Astrocyte of the spinal cord (primary cell): ENCODE data around the gene C1orf210.

Experiments
- DNase-seq: peaks from one replicate; pipeline ENCODE4 v3.0.0; 2011; ENCODE audit warnings: low read depth, low spot score
- H3K4me3 ChIP-seq: 2 replicates; pipeline ENCODE4 v1.5.1; 2011; ENCODE audit warnings: low read depth, mild to moderate bottlenecking, low read length, moderate library complexity
- in situ Hi-C: cut with HindIII; loops from 2 replicates; pipeline ENCODE4 v1.10.0; 2017; ENCODE audit warnings: low sequenced_read_pairs
- TF ChIP-seq, protein P1 (sequence below): IDR thresholded peaks from 2 replicates; pipeline ENCODE4 v1.5.1; 2012; ENCODE audit warnings: low read depth, mild to moderate bottlenecking, low read length, inconsistent platforms

C1orf210 gene

DNA sequence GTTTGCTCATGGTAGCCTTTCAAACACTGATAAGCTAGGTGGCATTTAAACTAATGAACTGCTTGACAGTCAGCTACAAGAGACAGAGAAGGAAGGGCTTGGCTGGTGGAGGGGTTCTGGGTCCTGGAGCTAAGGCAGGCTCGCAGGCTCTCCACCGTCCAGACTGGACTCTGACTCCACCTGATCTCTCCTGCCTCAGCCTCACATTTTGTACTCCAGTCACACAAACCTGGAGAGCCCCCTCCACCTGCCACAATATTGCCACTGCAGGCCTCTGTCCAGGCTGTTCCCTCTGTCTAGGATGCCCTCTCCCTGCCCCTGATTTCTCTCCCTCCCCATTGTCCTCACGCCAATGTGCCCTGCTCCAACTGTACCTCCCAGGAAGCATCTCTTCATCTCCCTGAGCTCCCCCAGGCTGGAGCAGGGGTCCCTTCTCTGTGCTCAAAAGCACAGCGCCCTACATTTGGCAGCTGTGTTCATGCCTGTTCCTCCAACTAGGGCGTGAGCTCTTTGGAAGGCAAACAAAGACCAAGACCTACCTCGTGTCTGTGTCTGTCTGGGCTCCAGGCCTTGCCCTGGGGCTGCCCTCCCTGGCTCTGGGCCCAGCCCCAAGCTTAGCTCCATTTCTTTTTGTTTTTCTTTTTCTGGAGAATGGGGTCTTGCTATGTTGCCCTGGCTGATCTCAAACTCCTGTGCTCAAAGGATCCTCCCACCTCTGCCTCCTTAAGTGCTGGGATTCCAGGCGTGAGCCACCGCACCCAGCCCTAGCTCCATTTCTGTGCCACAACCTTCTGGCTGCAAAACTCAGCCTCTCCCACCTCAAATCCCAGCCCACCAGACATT, 18.3 kb upstream of the C1orf210 start:
- DNase-seq: no peak
- in situ Hi-C loops: no loop called here
- TF ChIP-seq, protein P1, sequence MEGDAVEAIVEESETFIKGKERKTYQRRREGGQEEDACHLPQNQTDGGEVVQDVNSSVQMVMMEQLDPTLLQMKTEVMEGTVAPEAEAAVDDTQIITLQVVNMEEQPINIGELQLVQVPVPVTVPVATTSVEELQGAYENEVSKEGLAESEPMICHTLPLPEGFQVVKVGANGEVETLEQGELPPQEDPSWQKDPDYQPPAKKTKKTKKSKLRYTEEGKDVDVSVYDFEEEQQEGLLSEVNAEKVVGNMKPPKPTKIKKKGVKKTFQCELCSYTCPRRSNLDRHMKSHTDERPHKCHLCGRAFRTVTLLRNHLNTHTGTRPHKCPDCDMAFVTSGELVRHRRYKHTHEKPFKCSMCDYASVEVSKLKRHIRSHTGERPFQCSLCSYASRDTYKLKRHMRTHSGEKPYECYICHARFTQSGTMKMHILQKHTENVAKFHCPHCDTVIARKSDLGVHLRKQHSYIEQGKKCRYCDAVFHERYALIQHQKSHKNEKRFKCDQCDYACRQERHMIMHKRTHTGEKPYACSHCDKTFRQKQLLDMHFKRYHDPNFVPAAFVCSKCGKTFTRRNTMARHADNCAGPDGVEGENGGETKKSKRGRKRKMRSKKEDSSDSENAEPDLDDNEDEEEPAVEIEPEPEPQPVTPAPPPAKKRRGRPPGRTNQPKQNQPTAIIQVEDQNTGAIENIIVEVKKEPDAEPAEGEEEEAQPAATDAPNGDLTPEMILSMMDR: no peak
- no peak overlapping the region for H3K4me3 ChIP-seq

DNA sequence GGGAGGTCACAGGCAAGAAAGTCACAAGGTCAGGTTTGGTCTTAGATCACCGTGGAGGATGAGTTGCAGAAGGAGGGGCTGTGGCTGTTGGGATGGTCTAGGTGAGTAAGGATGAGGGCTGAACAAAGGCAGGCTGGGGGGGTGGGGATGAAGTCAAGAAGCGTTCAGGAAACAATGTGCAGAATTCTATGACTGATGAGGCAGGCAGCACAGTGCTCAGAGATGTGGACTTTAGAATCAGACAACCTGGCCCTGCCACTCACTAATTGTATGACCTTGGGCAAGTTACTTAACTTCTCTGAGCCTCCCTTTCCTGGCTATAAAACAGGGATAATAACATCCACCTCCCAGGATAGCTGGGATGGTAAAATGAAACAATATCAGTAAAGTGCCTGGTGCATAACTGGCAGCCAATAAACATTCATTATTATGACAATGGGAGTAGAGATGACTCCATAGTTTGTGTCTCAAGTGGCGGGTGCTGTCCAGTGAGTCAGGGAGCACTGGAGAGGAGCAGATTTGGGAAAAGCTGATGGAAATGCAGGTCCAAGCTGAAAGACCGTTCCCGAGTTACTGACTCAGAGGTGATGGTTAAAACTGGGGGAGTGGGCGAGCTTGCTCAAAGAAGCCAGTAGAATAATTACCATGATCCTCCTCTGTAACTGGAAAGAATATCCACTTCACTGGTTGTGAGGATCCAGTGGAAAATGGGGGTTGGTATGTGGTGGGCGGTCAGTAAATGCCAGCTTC, 17.5 kb upstream of the C1orf210 start:
- TF ChIP-seq, protein P1: no peak
- no peak for DNase-seq
- no peak overlapping the region for H3K4me3 ChIP-seq
- in situ Hi-C loops: no loop called here

DNA sequence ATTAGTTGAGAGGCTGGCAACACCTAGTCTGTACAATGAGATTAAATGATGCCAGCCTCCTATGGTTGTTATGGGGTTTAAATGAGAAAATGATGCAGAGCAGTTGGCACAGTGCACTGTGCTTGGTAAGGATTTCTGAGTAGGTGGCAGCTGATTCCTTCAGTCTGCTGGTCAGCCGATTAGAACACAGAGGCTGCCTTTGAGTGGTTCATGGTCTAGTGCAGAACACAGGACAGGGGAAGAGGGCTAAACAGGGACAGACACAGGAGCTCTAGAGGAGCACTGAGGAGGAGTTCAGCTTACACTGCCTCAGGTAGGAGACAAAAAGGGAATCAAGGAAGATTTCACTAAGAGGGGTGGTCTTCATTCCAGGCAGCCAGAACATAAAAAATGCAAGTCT, 16.8 kb upstream of the C1orf210 start:
- no peak overlapping the region for H3K4me3 ChIP-seq
- in situ Hi-C loops: no loop called here
- TF ChIP-seq, protein P1: no peak
- DNase-seq: no peak

DNA sequence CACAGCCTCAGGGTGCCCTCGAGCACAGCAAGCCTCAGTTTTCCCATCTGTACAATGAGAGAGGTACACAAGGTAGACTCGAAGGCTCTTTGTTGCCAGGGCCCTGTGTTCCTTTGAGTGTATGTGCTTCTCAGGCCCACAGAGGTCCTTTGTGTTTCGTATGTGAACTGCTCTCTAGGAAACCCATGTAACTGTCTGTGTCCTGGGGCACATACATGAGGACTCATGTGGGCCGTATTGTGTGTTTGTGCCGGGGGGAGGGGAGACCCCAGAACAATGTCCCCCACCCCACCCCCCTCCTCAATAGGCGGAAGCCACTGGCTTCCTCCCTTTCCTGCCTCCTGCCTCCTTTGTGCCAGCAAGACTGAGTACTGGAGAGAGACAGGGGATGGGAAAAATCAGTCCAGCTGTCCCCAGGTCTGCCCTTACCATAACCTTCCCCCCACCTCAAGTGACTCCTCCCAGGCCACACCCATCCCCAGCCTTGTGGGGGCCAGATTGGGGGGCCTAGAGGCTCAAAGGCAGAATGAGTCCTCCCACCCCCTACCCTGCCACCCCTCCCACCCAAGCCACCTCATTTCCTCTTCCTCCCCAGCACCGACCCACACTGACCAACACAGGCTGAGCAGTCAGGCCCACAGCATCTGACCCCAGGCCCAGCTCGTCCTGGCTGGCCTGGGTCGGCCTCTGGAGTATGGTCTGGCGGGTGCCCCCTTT, 15.2 kb upstream of the C1orf210 start, which contains the start of gene TIE1:
Gene TIE1 (plus strand): TSS at position 605 of the 717 bp plus-strand sequence. CDS start 90 bp downstream, at position 695.
- no peak within 1 kb of the TSS for H3K4me3 ChIP-seq
- in situ Hi-C loops: no loop called here
- TF ChIP-seq, protein P1: no peak
- DNase-seq: no peak

DNA sequence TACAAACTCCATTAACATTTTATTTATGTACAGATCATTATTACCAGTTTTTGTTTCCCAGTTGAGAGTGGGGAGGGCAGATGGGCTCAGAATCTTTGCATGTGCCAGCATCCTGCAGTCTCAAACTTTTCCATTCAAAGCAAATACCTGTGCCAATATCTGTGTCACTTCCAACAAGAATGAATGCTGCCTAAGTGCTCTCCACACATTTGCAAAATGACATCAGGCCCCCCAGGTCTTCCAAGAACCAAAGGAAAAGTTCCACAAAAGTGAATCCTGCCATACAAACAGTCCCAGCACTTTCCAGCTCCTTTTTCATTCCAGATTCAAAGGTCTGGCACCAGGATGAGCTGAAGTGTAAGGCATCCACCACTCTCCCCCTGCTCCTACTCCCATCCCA, 13.7 kb upstream of the C1orf210 start:
- TF ChIP-seq, protein P1: no peak
- no peak for DNase-seq
- no peak overlapping the region for H3K4me3 ChIP-seq
- in situ Hi-C loops: no loop called here

DNA sequence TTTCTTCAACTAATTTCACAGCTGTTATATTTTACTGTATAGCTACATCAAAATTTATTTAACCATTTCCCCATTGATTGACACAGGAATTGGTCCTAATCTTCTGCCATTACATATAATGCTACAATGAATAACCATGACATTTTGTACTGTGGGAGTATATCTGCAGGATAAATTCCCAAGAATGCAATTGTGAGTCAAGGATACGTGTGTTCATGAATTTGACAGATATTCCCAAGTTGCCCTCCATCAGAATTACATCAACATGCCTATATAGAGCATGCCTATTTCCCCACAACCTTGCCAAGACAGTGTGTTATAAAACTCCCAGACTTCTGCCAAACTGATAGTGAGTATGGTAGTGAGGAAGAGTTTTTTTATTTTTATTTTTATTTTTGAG, 12.7 kb upstream of the C1orf210 start:
- TF ChIP-seq, protein P1: no peak
- in situ Hi-C loops: no loop called here
- no peak overlapping the region for H3K4me3 ChIP-seq
- DNase-seq: no peak
